ENCODE results near the gene APOBEC3B.

GRCh38 chr22:38942702-38943101 is 39.4 kb upstream of the APOBEC3B start:
- TF ChIP-seq CTCF (conservative IDR thresholded peaks at IDR 0.05; ENCODE audit: low read depth, low read length): no peak
- TF ChIP-seq EZH2phosphoT487 (IDR thresholded peaks at IDR 0.05; ENCODE audit: borderline replicate concordance, low read length): no peak
- no peak for TF ChIP-seq EZH2 (IDR thresholded peaks at IDR 0.05; ENCODE audit: low read length, unreplicated experiment)

Data from PC-3 (cell line).